GM23338 (cell line): Measurements from ENCODE around the gene FAM9C. TPM values are rescaled to one million over a fixed set of nuclear protein-coding genes. Genes with fewer than 3 reads are reported as not detected.
"Not testable (repeated sequence)": the region's sequence is repeated elsewhere in the genome, so short reads cannot be mapped to it uniquely, and the experiment has no call there.

Experiments used
- ATAC-seq: fragments of 200-7000 bp; cut with Tn5 transposase; 3 replicates; pipeline ENCODE4 v1.9.1; 2020
- DNase-seq: peaks from one replicate; pipeline ENCODE4 v3.0.0-alpha.2; 2015; ENCODE audit warnings: low spot score
- H2AFZ ChIP-seq: fragments of 200-600 bp; sonication (generic); 2 replicates; pipeline ENCODE4 v1.8.0; 2016; ENCODE audit warnings: antibody characterized with exemption, mild to moderate bottlenecking, moderate library complexity
- H3F3A ChIP-seq: fragments of 200-600 bp; sonication (generic); replicated peaks from 2 replicates; pipeline ENCODE4 v1.8.0; 2017; ENCODE audit warnings: antibody characterized with exemption, mixed run types, low read depth
- H3K27ac ChIP-seq: fragments of 200-600 bp; sonication (generic); 2 replicates; pipeline ENCODE4 v1.6.1; 2016; ENCODE audit warnings: low read depth
- H3K27me3 ChIP-seq: fragments of 200-600 bp; sonication (generic); 2 replicates; pipeline ENCODE4 v1.8.0; 2016; ENCODE audit warnings: mild to moderate bottlenecking, mixed run types, moderate library complexity; ENCODE audit not compliant: insufficient read depth
- H3K36me3 ChIP-seq: fragments of 200-600 bp; sonication (generic); 2 replicates; pipeline ENCODE4 v1.8.0; 2016; ENCODE audit warnings: mild to moderate bottlenecking; ENCODE audit not compliant: insufficient read depth
- H3K4me1 ChIP-seq: fragments of 200-600 bp; sonication (generic); 2 replicates; pipeline ENCODE4 v1.8.0; 2016; ENCODE audit warnings: mild to moderate bottlenecking, moderate library complexity; ENCODE audit not compliant: insufficient read depth
- H3K4me2 ChIP-seq: fragments of 200-600 bp; sonication (generic); 2 replicates; pipeline ENCODE4 v1.7.1; 2017; ENCODE audit warnings: mixed run types
- H3K4me3 ChIP-seq: fragments of 200-600 bp; sonication (generic); 2 replicates; pipeline ENCODE4 v1.6.1; 2016; ENCODE audit warnings: mixed run types
- H3K79me2 ChIP-seq: fragments of 200-600 bp; sonication (generic); replicated peaks from 2 replicates; pipeline ENCODE4 v1.8.0; 2017; ENCODE audit warnings: mild to moderate bottlenecking; ENCODE audit not compliant: insufficient read depth
- H3K9me2 ChIP-seq: fragments of 200-600 bp; sonication (generic); 2 replicates; pipeline ENCODE4 v1.8.0; 2017; ENCODE audit not compliant: insufficient read depth
- H4K20me1 ChIP-seq: fragments of 200-600 bp; sonication (generic); replicated peaks from 2 replicates; pipeline ENCODE4 v1.8.0; 2017; ENCODE audit warnings: mild to moderate bottlenecking; ENCODE audit not compliant: insufficient read depth
- H3K27ac Mint-ChIP-seq: 2 replicates; pipeline ENCODE4 v1.8.0; 2020; ENCODE audit warnings: inconsistent platforms, mild to moderate bottlenecking, moderate library complexity, mixed read lengths
- H3K27me3 Mint-ChIP-seq: 3 replicates; pipeline ENCODE4 v1.8.0; 2022; ENCODE audit warnings: low read depth, mild to moderate bottlenecking, moderate library complexity, mixed read lengths, inconsistent platforms; ENCODE audit not compliant: insufficient read depth, poor library complexity
- H3K36me3 Mint-ChIP-seq: 3 replicates; pipeline ENCODE4 v1.8.0; 2021; ENCODE audit warnings: low read depth, mild to moderate bottlenecking, inconsistent platforms, moderate library complexity, mixed read lengths
- H3K4me1 Mint-ChIP-seq: 3 replicates; pipeline ENCODE4 v1.8.0; 2020; ENCODE audit warnings: mild to moderate bottlenecking, inconsistent platforms, mixed read lengths
- H3K4me3 Mint-ChIP-seq: 3 replicates; pipeline ENCODE4 v1.8.0; 2021; ENCODE audit warnings: moderate library complexity, mild to moderate bottlenecking, inconsistent platforms, mixed read lengths
- H3K9me3 Mint-ChIP-seq: 3 replicates; pipeline ENCODE4 v1.8.0; 2020; ENCODE audit warnings: moderate library complexity, mild to moderate bottlenecking, inconsistent platforms, mixed read lengths
- CTCF ChIP-seq, 2 experiments: fragments of 200-600 bp in 1 of 2; sonication (generic) in 1 of 2; conservative IDR thresholded peaks; 2 replicates each; pipeline versions ENCODE4 v1.5.1 to v1.6.1; 2016 to 2017; ENCODE audit warnings: antibody characterized with exemption in 2 of 2, low read depth in 2 of 2, mild to moderate bottlenecking in 2 of 2, moderate library complexity in 1 of 2
- EZH2 ChIP-seq: fragments of 200-600 bp; sonication (generic); IDR thresholded peaks from one replicate; pipeline ENCODE4 v1.8.0; 2017; ENCODE audit warnings: antibody characterized with exemption, mild to moderate bottlenecking, low read depth; ENCODE audit not compliant: unreplicated experiment
- NANOG ChIP-seq: IDR thresholded peaks from 2 replicates; pipeline ENCODE4 v1.6.1; 2016; ENCODE audit warnings: antibody characterized with exemption, borderline replicate concordance
- POLR2AphosphoS5 ChIP-seq: IDR thresholded peaks from 2 replicates; pipeline ENCODE4 v1.6.1; 2016; ENCODE audit warnings: antibody characterized with exemption, low read depth
- ZNF114 ChIP-seq: fragments of 250-450 bp; sonication (Bioruptor Pico); IDR thresholded peaks from 2 replicates; pipeline ENCODE4 v1.5.0; 2020; ENCODE audit warnings: mild to moderate bottlenecking, moderate library complexity
- ZNF462 ChIP-seq: fragments of 250-450 bp; sonication (Bioruptor Pico); IDR thresholded peaks from 2 replicates; pipeline ENCODE4 v1.5.0; 2020; ENCODE audit warnings: mild to moderate bottlenecking, moderate library complexity
- polyA plus RNA-seq: library from polyadenylated mRNA; unstranded; fragments of >200 nt; fragmentation: Nextera tagmentation; extraction: Ambion mirVana; gene quantifications from 2 replicates; pipeline ENCODE4 v1.2.1, GENCODE V29; 2016
- total RNA-seq: library from RNA; depleted of rRNA; stranded (reverse); fragments of >200 nt; shearing (Covaris generic); gene quantifications from 2 replicates; pipeline ENCODE4 v1.2.3, GENCODE V29; 2014
- TF ChIP-seq, protein P1 (sequence below): IDR thresholded peaks from 2 replicates; pipeline ENCODE4 v1.6.1; 2016; ENCODE audit warnings: antibody characterized with exemption

Gene FAM9C
- total and polyA plus RNA-seq, 2 experiments from 2014 or later = 0.08 TPM; not detected in 1

DNA sequence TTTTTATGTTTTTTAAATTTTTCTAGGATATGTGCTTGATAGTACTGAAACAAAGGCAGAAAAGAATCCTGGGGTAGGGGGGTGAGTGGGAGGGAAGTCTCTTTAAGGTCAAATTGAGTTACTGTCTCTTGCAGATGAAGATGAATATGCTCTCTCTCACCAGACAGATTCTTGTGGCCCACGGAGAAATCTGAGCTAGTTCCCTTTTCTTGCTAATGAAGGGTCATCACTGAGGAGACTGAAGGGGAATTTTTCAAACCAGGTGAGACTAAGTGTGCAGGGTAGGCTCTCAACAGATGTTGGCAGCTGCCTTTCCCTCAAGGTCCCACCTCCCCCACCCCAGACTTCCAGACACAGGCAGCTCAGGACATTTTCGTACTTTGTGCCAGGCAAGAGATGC is 21.5 kb downstream of the FAM9C start (continued):
- TF ChIP-seq ZNF462 (no peak), POLR2AphosphoS5 (no peak), NANOG (no peak), ZNF114 (CRISPR knock-in tag) (no peak), EZH2 (no peak), CTCF (conservative IDR thresholded peaks at IDR 0.05; ENCODE audit: low read depth in 2 of 2) (no peak)
- TF ChIP-seq, protein P1, sequence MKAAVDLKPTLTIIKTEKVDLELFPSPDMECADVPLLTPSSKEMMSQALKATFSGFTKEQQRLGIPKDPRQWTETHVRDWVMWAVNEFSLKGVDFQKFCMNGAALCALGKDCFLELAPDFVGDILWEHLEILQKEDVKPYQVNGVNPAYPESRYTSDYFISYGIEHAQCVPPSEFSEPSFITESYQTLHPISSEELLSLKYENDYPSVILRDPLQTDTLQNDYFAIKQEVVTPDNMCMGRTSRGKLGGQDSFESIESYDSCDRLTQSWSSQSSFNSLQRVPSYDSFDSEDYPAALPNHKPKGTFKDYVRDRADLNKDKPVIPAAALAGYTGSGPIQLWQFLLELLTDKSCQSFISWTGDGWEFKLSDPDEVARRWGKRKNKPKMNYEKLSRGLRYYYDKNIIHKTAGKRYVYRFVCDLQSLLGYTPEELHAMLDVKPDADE = no peak

DNA sequence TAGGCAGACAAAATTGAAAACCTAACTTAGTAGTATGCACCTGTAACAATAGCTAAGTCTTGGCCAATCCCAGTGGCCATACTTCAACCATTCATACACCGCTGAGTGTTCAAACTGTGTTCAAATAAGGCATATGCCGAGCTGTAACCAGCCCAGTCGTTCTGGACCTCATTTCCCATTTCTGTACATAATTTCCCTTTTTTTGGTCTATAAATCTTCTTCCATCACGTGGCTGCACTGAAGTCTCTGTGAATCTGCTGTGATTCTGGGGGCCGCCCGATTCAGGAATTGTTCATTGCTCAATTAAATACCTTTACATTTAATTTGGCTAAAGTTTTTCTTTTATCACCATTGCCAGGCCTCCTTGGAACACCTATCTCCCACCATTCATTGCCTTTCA is 27.7 kb downstream of the FAM9C start:
- H3K79me2 ChIP-seq, H3K9me3 Mint-ChIP-seq, H3K27me3 ChIP-seq, H4K20me1 ChIP-seq, H3K36me3 ChIP-seq, DNase-seq, H3K9me2 ChIP-seq, ATAC-seq, H3F3A ChIP-seq, H2AFZ ChIP-seq, H3K27ac ChIP-seq, H3K4me3 Mint-ChIP-seq, H3K4me2 ChIP-seq, H3K27ac Mint-ChIP-seq, H3K36me3 Mint-ChIP-seq, H3K27me3 Mint-ChIP-seq, H3K4me3 ChIP-seq: not testable (repeated sequence)
- peaks cover 11% of the 10 kb centered on the region for H3K4me1 ChIP-seq
- peaks cover 23% of the 10 kb centered on the region for H3K4me1 Mint-ChIP-seq
